OCI-LY3 (cell line): ENCODE data around the gene TEX55.

Experiments used
- H2AFZ ChIP-seq: fragments of 200-600, 300-600 bp; shearing (Covaris generic); 2 replicates; pipeline ENCODE4 v1.6.0; 2014; ENCODE audit warnings: antibody characterized with exemption, low read depth, low read length
- H3K27ac ChIP-seq: fragments of 200-600, 300-600 bp; sonication (generic); 2 replicates; pipeline ENCODE4 v1.5.1; 2014; ENCODE audit warnings: mild to moderate bottlenecking, low read length, moderate library complexity, mixed read lengths
- H3K27me3 ChIP-seq: fragments of 200-600, 300-600 bp; sonication (generic); 2 replicates; pipeline ENCODE4 v1.6.1; 2014; ENCODE audit warnings: low read depth, low read length, mixed read lengths
- H3K36me3 ChIP-seq: fragments of 200-600, 300-600 bp; sonication (generic); replicated peaks from 2 replicates; pipeline ENCODE3; 2014; ENCODE audit warnings: low read depth, low read length, mixed read lengths
- H3K4me1 ChIP-seq: fragments of 300-600, 200-600 bp; sonication (generic); 2 replicates; pipeline ENCODE4 v1.6.1; 2014; ENCODE audit warnings: low read length, mixed read lengths
- H3K4me2 ChIP-seq: fragments of 200-600, 300-600 bp; sonication (generic); 2 replicates; pipeline ENCODE4 v1.6.1; 2014; ENCODE audit warnings: low read length, mixed read lengths
- H3K4me3 ChIP-seq: fragments of 300-600, 200-600 bp; sonication (generic); 2 replicates; pipeline ENCODE4 v1.5.1; 2014; ENCODE audit warnings: antibody characterized with exemption, mild to moderate bottlenecking, low read length, moderate library complexity
- H3K79me2 ChIP-seq: fragments of 300-600, 200-600 bp; shearing (Covaris generic); 2 replicates; pipeline ENCODE4 v1.6.1; 2014; ENCODE audit warnings: mild to moderate bottlenecking, low read length, mixed read lengths
- H3K9ac ChIP-seq: fragments of 300-600, 200-600 bp; shearing (Covaris generic); 2 replicates; pipeline ENCODE4 v1.6.0; 2014; ENCODE audit warnings: mild to moderate bottlenecking, low read length, moderate library complexity
- H3K9me3 ChIP-seq: fragments of 200-600, 300-600 bp; shearing (Covaris generic); 2 replicates; pipeline ENCODE4 v1.6.1; 2014; ENCODE audit warnings: low read length, mixed read lengths; ENCODE audit not compliant: insufficient read depth
- H4K20me1 ChIP-seq: fragments of 200-600, 300-600 bp; sonication (generic); 2 replicates; pipeline ENCODE4 v1.6.1; 2016; ENCODE audit warnings: low read length, mixed read lengths; ENCODE audit not compliant: insufficient read depth
- CTCF ChIP-seq: fragments of 200-600, 300-600 bp; sonication (generic); IDR thresholded peaks from 2 replicates; pipeline ENCODE4 v1.5.1; 2014; ENCODE audit warnings: antibody characterized with exemption, low read length, low read depth
- EZH2phosphoT487 ChIP-seq: fragments of 200-600 bp; shearing (Covaris generic); IDR thresholded peaks from 2 replicates; pipeline ENCODE4 v1.6.1; 2018; ENCODE audit warnings: antibody characterized with exemption, mixed run types, low read depth

TEX55 gene

GRCh38 chr3:119145128-119145499 lies 851 bp upstream of the TEX55 start:
- no peak overlapping the region for H3K9ac ChIP-seq
- H2AFZ ChIP-seq = 0 out of 2 replicates have a peak overlapping the region, but pooled peaks have one; percentile 81
- TF ChIP-seq EZH2phosphoT487 = no peak
- TF ChIP-seq CTCF = no peak
- H3K27ac ChIP-seq = no peak overlapping the region
- no peaks in the 10 kb centered on the region for H3K36me3 ChIP-seq
- no peaks in the 10 kb centered on the region for H3K79me2 ChIP-seq
- no peak overlapping the region for H3K4me3 ChIP-seq
- H4K20me1 ChIP-seq = no peaks in the 10 kb centered on the region
- no peaks in the 10 kb centered on the region for H3K27me3 ChIP-seq
- no peaks in the 10 kb centered on the region for H3K4me1 ChIP-seq
- H3K4me2 ChIP-seq = no peak overlapping the region
- no peaks in the 10 kb centered on the region for H3K9me3 ChIP-seq

GRCh38 chr3:119146578-119147375 lies 812 bp downstream of the TEX55 start:
- Histone ChIP-seq H3K4me3 (no peak overlapping the region), H3K9ac (no peak overlapping the region), H2AFZ (no peak overlapping the region), H3K4me2 (no peak overlapping the region), H3K79me2 (no peaks in the 10 kb centered on the region), H3K4me1 (no peaks in the 10 kb centered on the region), H3K27ac (no peak overlapping the region), H3K27me3 (no peaks in the 10 kb centered on the region), H4K20me1 (no peaks in the 10 kb centered on the region), H3K9me3 (no peaks in the 10 kb centered on the region), H3K36me3 (no peaks in the 10 kb centered on the region)
- TF ChIP-seq CTCF (no peak), EZH2phosphoT487 (no peak)

GRCh38 chr3:119147494-119147893 lies 1.5 kb downstream of the TEX55 start:
- no peaks in the 10 kb centered on the region for H3K27me3 ChIP-seq
- no peak overlapping the region for H2AFZ ChIP-seq
- no peaks in the 10 kb centered on the region for H3K36me3 ChIP-seq
- no peak overlapping the region for H3K9ac ChIP-seq
- H3K4me3 ChIP-seq = no peak overlapping the region
- H3K27ac ChIP-seq = no peak overlapping the region
- no peaks in the 10 kb centered on the region for H3K4me1 ChIP-seq
- no peak overlapping the region for H3K4me2 ChIP-seq
- no peak for TF ChIP-seq CTCF
- TF ChIP-seq EZH2phosphoT487 = no peak
- H3K9me3 ChIP-seq = no peaks in the 10 kb centered on the region
- H4K20me1 ChIP-seq = no peaks in the 10 kb centered on the region
- H3K79me2 ChIP-seq = no peaks in the 10 kb centered on the region

GRCh38 chr3:119148493-119149180 lies 2.7 kb downstream of the TEX55 start:
- Histone ChIP-seq H2AFZ (no peak overlapping the region), H3K36me3 (no peaks in the 10 kb centered on the region), H3K27me3 (no peaks in the 10 kb centered on the region), H3K4me1 (no peaks in the 10 kb centered on the region), H3K4me3 (no peak overlapping the region), H3K9me3 (no peaks in the 10 kb centered on the region), H4K20me1 (no peaks in the 10 kb centered on the region), H3K4me2 (no peak overlapping the region), H3K9ac (no peak overlapping the region), H3K79me2 (no peaks in the 10 kb centered on the region), H3K27ac (no peak overlapping the region)
- no peak for TF ChIP-seq CTCF
- TF ChIP-seq EZH2phosphoT487 = no peak
